ENCODE results near the gene MS4A6E.

DNA sequence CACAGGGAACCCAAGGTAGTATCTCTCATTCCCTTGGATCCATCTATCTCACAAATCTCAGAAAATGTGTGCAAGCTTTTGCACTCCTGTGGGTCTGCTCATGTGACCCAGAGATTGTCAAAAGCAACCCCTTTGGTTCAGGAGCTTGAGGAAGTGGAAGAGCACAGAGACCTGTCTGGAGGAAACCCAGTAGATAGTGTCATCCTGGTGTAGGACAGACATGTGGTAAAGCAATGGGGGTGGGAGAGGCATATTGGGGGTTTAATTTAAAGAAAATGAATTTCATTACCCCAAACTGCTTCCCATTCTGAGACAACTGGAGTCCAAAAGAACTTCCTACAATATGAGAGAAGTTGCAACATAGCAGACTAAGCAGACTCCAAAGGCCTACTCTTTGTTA lies 63.4 kb downstream of the MS4A6E start:
- TF ChIP-seq, protein P1, sequence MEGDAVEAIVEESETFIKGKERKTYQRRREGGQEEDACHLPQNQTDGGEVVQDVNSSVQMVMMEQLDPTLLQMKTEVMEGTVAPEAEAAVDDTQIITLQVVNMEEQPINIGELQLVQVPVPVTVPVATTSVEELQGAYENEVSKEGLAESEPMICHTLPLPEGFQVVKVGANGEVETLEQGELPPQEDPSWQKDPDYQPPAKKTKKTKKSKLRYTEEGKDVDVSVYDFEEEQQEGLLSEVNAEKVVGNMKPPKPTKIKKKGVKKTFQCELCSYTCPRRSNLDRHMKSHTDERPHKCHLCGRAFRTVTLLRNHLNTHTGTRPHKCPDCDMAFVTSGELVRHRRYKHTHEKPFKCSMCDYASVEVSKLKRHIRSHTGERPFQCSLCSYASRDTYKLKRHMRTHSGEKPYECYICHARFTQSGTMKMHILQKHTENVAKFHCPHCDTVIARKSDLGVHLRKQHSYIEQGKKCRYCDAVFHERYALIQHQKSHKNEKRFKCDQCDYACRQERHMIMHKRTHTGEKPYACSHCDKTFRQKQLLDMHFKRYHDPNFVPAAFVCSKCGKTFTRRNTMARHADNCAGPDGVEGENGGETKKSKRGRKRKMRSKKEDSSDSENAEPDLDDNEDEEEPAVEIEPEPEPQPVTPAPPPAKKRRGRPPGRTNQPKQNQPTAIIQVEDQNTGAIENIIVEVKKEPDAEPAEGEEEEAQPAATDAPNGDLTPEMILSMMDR (IDR thresholded peaks at IDR 0.05): no peak
- TF ChIP-seq, protein P2, sequence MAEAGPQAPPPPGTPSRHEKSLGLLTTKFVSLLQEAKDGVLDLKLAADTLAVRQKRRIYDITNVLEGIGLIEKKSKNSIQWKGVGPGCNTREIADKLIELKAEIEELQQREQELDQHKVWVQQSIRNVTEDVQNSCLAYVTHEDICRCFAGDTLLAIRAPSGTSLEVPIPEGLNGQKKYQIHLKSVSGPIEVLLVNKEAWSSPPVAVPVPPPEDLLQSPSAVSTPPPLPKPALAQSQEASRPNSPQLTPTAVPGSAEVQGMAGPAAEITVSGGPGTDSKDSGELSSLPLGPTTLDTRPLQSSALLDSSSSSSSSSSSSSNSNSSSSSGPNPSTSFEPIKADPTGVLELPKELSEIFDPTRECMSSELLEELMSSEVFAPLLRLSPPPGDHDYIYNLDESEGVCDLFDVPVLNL (CRISPR knock-in tag; IDR thresholded peaks at IDR 0.05; ENCODE audit: borderline replicate concordance, low read depth): no peak
- no peak for TF ChIP-seq MXD4 (CRISPR knock-in tag; IDR thresholded peaks at IDR 0.05; ENCODE audit: borderline replicate concordance)
